Measurements from ENCODE around the gene GNAQ.
A peak's percentile ranks its signal among the peaks of the same experiment; 100 is the strongest.

The GNAQ gene

GRCh38 chr9:77811832-77812231 is 219.8 kb downstream of the GNAQ start:
- DNase-seq (ENCODE audit: low spot score) = no peak

- DNase-seq (ENCODE audit: low spot score) = no peak
Measured at GRCh38 chr9:77810637-77811119, 220.9 kb downstream of the GNAQ start.

GRCh38 chr9:77810047-77810446 is 221.6 kb downstream of the GNAQ start:
- no peak for DNase-seq (ENCODE audit: low spot score)

GRCh38 chr9:77809552-77809951 is 222.1 kb downstream of the GNAQ start:
- DNase-seq (ENCODE audit: low spot score) = no peak

- no peak for DNase-seq (ENCODE audit: low spot score)
Measured at GRCh38 chr9:77808751-77809081, 222.9 kb downstream of the GNAQ start.

- no peak for DNase-seq (ENCODE audit: low spot score)
Measured at GRCh38 chr9:77807846-77808750, 223.5 kb downstream of the GNAQ start.

GRCh38 chr9:77807281-77807683 is 224.3 kb downstream of the GNAQ start:
- no peak for DNase-seq (ENCODE audit: low spot score)

- no peak for DNase-seq (ENCODE audit: low spot score)
Measured at GRCh38 chr9:77806741-77807140, 224.9 kb downstream of the GNAQ start.

GRCh38 chr9:77805810-77806209 is 225.8 kb downstream of the GNAQ start:
- DNase-seq (ENCODE audit: low spot score) = no peak

- DNase-seq (ENCODE audit: low spot score) = no peak
Measured at GRCh38 chr9:77803423-77803822, 228.2 kb downstream of the GNAQ start.

- DNase-seq (ENCODE audit: low spot score) = no peak
Measured at GRCh38 chr9:77802515-77803293, 228.9 kb downstream of the GNAQ start.

- no peak for DNase-seq (ENCODE audit: low spot score)
Measured at GRCh38 chr9:77802064-77802463, 229.5 kb downstream of the GNAQ start.

GRCh38 chr9:77800924-77801551 is 230.6 kb downstream of the GNAQ start:
- no peak for DNase-seq (ENCODE audit: low spot score)

GRCh38 chr9:77798140-77798539 is 233.5 kb downstream of the GNAQ start:
- DNase-seq (ENCODE audit: low spot score) = no peak

- DNase-seq (ENCODE audit: low spot score) = peak; percentile 20
Measured at GRCh38 chr9:77794985-77795384, 236.6 kb downstream of the GNAQ start.

GRCh38 chr9:77793849-77794248 is 237.8 kb downstream of the GNAQ start:
- DNase-seq (ENCODE audit: low spot score) = peak; percentile 94

- no peak for DNase-seq (ENCODE audit: low spot score)
Measured at GRCh38 chr9:77789891-77790290, 241.7 kb downstream of the GNAQ start.

GRCh38 chr9:77785341-77785740 is 246.3 kb downstream of the GNAQ start:
- no peak for DNase-seq (ENCODE audit: low spot score)

- DNase-seq (ENCODE audit: low spot score) = no peak
Measured at GRCh38 chr9:77783518-77783917, 248.1 kb downstream of the GNAQ start.

- no peak for DNase-seq (ENCODE audit: low spot score)
Measured at GRCh38 chr9:77779010-77779409, 252.6 kb downstream of the GNAQ start.

- DNase-seq (ENCODE audit: low spot score) = no peak
Measured at GRCh38 chr9:77773381-77773780, 258.2 kb downstream of the GNAQ start.

GRCh38 chr9:77772646-77773045 is 259.0 kb downstream of the GNAQ start:
- DNase-seq (ENCODE audit: low spot score) = no peak

GRCh38 chr9:77771171-77771570 is 260.4 kb downstream of the GNAQ start:
- no peak for DNase-seq (ENCODE audit: low spot score)

Data from pons (tissue), 1 donor.